Neuronal stem cell (in vitro differentiated cells): ENCODE measurements around the gene NUP107.

Experiments used
- DNase-seq: peaks from one replicate; pipeline ENCODE4 v3.0.0-alpha.2; 2013; ENCODE audit warnings: low spot score
- H2AFZ ChIP-seq: one replicate; pipeline ENCODE4 v1.6.1; 2013; ENCODE audit warnings: mild to moderate bottlenecking, low read length, inconsistent platforms
- H2AK5ac ChIP-seq: 2 replicates; pipeline ENCODE4 v1.6.1; 2013; ENCODE audit warnings: low read depth, mild to moderate bottlenecking, inconsistent platforms, low read length, moderate library complexity, mixed read lengths
- H2BK120ac ChIP-seq: 2 replicates; pipeline ENCODE4 v1.6.1; 2013; ENCODE audit warnings: low read depth, mild to moderate bottlenecking, inconsistent platforms, low read length, moderate library complexity, mixed read lengths
- H2BK12ac ChIP-seq: one replicate; pipeline ENCODE4 v1.6.1; 2013; ENCODE audit warnings: low read length, inconsistent platforms
- H2BK15ac ChIP-seq: 2 replicates; pipeline ENCODE4 v1.6.1; 2013; ENCODE audit warnings: mild to moderate bottlenecking, low read length, inconsistent platforms, mixed read lengths
- H2BK5ac ChIP-seq: one replicate; pipeline ENCODE4 v1.6.1; 2013; ENCODE audit warnings: inconsistent platforms, mild to moderate bottlenecking, low read length, moderate library complexity
- H3K14ac ChIP-seq: one replicate; pipeline ENCODE4 v1.6.1; 2013; ENCODE audit warnings: low read length, inconsistent platforms
- H3K18ac ChIP-seq: 2 replicates; pipeline ENCODE4 v1.6.1; 2013; ENCODE audit warnings: low read length, inconsistent platforms
- H3K23ac ChIP-seq: 2 replicates; pipeline ENCODE4 v1.6.1; 2013; ENCODE audit warnings: low read depth, mild to moderate bottlenecking, mixed read lengths, low read length, inconsistent platforms; ENCODE audit not compliant: poor library complexity
- H3K27ac ChIP-seq: replicated peaks from 3 replicates; pipeline ENCODE4 v1.5.1; 2013; ENCODE audit warnings: low read length, inconsistent platforms
- H3K27me3 ChIP-seq, 3 experiments: 2 replicates each; pipeline ENCODE4 v1.6.1; 2013; ENCODE audit warnings: low read length in 3 of 3, mild to moderate bottlenecking in 2 of 3, inconsistent platforms in 1 of 3, low read depth in 1 of 3, mixed read lengths in 1 of 3, moderate library complexity in 1 of 3; ENCODE audit not compliant: control insufficient read depth in 3 of 3, insufficient read depth in 3 of 3
- H3K36me3 ChIP-seq, 2 donors: replicated peaks in 1 of 2; 2 replicates each; pipeline ENCODE4 v1.6.1; 2013; ENCODE audit warnings: low read length in 2 of 2; ENCODE audit not compliant: control insufficient read depth in 2 of 2, insufficient read depth in 2 of 2
- H3K4ac ChIP-seq: 2 replicates; pipeline ENCODE4 v1.6.1; 2013; ENCODE audit warnings: inconsistent platforms, mild to moderate bottlenecking, low read length, moderate library complexity
- H3K4me1 ChIP-seq, 2 donors: 1 replicate in 1 of 2; 2 replicates in 1 of 2; pipeline ENCODE4 v1.6.1; 2013; ENCODE audit warnings: low read length in 2 of 2, low read depth in 1 of 2; ENCODE audit not compliant: control insufficient read depth in 2 of 2, insufficient read depth in 1 of 2
- H3K4me2 ChIP-seq: one replicate; pipeline ENCODE4 v1.6.1; 2013; ENCODE audit warnings: mild to moderate bottlenecking, low read length, inconsistent platforms; ENCODE audit not compliant: insufficient read depth, poor library complexity, severe bottlenecking
- H3K4me3 ChIP-seq, 2 donors: 2 replicates each; pipeline ENCODE4 v1.5.1; 2013; ENCODE audit warnings: low read length in 2 of 2, mild to moderate bottlenecking in 2 of 2, inconsistent platforms in 1 of 2, moderate library complexity in 1 of 2
- H3K79me1 ChIP-seq: one replicate; pipeline ENCODE4 v1.6.1; 2013; ENCODE audit warnings: low read depth, mild to moderate bottlenecking, inconsistent platforms, low read length, moderate library complexity
- H3K9ac ChIP-seq: one replicate; pipeline ENCODE4 v1.6.1; 2013; ENCODE audit warnings: mild to moderate bottlenecking, low read depth, low read length, inconsistent platforms; ENCODE audit not compliant: poor library complexity
- H3K9me3 ChIP-seq, 2 donors: replicated peaks in 1 of 2; 2 replicates each; pipeline versions ENCODE3 to v1.6.1; 2013; ENCODE audit warnings: low read length in 2 of 2, mild to moderate bottlenecking in 2 of 2, inconsistent platforms in 1 of 2, low read depth in 1 of 2, mixed read lengths in 1 of 2, moderate library complexity in 1 of 2; ENCODE audit not compliant: control insufficient read depth in 2 of 2, insufficient read depth in 1 of 2
- H4K8ac ChIP-seq: one replicate; pipeline ENCODE4 v1.6.1; 2013; ENCODE audit warnings: low read depth, mild to moderate bottlenecking, inconsistent platforms, low read length, moderate library complexity
- H4K91ac ChIP-seq: one replicate; pipeline ENCODE4 v1.6.1; 2013; ENCODE audit warnings: low read length, low read depth, mild to moderate bottlenecking, inconsistent platforms; ENCODE audit not compliant: poor library complexity
- WGBS, 2 donors: extraction: QIAGEN DNeasy Blood & Tissue Kit; methylation state at CpG; one replicate each; pipeline ENCODE4 v1.1.7; 2013; ENCODE audit warnings: missing lambda C conversion rate in 2 of 2, mixed read lengths in 1 of 2; ENCODE audit not compliant: insufficient read length in 2 of 2, insufficient replicate concordance in 1 of 2; ENCODE audit errors: extremely low coverage in 2 of 2; 5-methylcytosine and 5-hydroxymethylcytosine counted together

The NUP107 gene

GRCh38 chr12:68639396-68639767 is 47.4 kb upstream of the NUP107 start:
- Histone ChIP-seq H3K4me3 (no peak overlapping the region), H3K4me2 (no peak overlapping the region), H3K18ac (no peak overlapping the region), H2AFZ (no peak overlapping the region), H3K4me1 (no peaks in the 10 kb centered on the region), H3K36me3 (peaks cover 2 to 26% of the 10 kb centered on the region in 2 donors), H3K79me1 (peaks cover 4% of the 10 kb centered on the region), H2BK15ac (no peak overlapping the region), H2BK12ac (no peak overlapping the region), H3K14ac (no peak overlapping the region), H3K9me3 (no peaks in the 10 kb centered on the region), H2AK5ac (no peak overlapping the region), H2BK120ac (no peak overlapping the region), H3K4ac (no peak overlapping the region), H3K27me3 (no peaks in the 10 kb centered on the region), H3K23ac (no peak overlapping the region), H4K91ac (no peak overlapping the region), H4K8ac (no peak overlapping the region), H2BK5ac (no peak overlapping the region), H3K9ac (no peak overlapping the region), H3K27ac (no peak overlapping the region)
- DNase-seq = no peak
- no CpG with 5 or more reads among the region's 1 CpG for WGBS, 2 donors

- Histone ChIP-seq H3K4me3 (no peak overlapping the region), H3K27ac (no peak overlapping the region), H3K14ac (no peak overlapping the region), H3K23ac (no peak overlapping the region), H3K4ac (no peak overlapping the region), H3K36me3 (peaks cover 2 to 26% of the 10 kb centered on the region in 2 donors), H2BK15ac (no peak overlapping the region), H4K8ac (no peak overlapping the region), H3K27me3 (no peaks in the 10 kb centered on the region), H2BK5ac (no peak overlapping the region), H3K9ac (no peak overlapping the region), H2AFZ (no peak overlapping the region), H3K9me3 (no peaks in the 10 kb centered on the region), H3K4me2 (no peak overlapping the region), H2BK120ac (no peak overlapping the region), H2BK12ac (no peak overlapping the region), H3K4me1 (no peaks in the 10 kb centered on the region), H4K91ac (no peak overlapping the region), H3K79me1 (peaks cover 4% of the 10 kb centered on the region), H2AK5ac (no peak overlapping the region), H3K18ac (no peak overlapping the region)
- no peak for DNase-seq
- WGBS, 2 donors = no CpG with 5 or more reads among the region's 5 CpGs
These were observed 45.6 kb upstream of the NUP107 start for GRCh38 chr12:68641138-68641537.

DNA sequence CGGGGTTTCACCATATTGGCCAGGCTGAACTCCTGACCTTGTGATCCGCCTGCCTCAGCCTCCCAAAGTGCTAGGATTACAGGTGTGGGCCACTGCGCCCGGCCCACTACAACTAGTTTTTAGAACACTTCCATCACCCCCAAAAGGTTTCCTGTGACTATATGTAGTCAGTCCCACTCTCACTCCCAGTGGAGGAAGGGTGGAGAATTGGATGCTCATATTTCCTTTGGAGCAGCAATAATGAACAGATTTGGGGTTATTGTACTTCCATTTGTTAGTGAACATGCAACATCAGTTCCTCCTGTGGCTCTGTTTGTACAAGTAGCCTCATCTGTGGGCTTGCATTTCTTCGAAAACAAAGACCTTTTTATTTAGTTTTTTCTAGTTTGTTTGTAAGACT is 40.3 kb upstream of the NUP107 start:
- Histone ChIP-seq H3K36me3 (peaks cover 0 to 46% of the 10 kb centered on the region in 2 donors), H4K8ac (no peak overlapping the region), H2BK120ac (no peak overlapping the region), H3K4me1 (no peaks in the 10 kb centered on the region), H3K4me2 (no peak overlapping the region), H2BK15ac (no peak overlapping the region), H3K14ac (no peak overlapping the region), H3K79me1 (peaks cover 4% of the 10 kb centered on the region), H3K4ac (no peak overlapping the region), H3K4me3 (no peak overlapping the region), H2BK12ac (no peak overlapping the region), H3K9ac (no peak overlapping the region), H2AK5ac (no peak overlapping the region), H3K18ac (no peak overlapping the region), H3K23ac (no peak overlapping the region), H3K27me3 (no peaks in the 10 kb centered on the region), H3K27ac (no peak overlapping the region), H2BK5ac (no peak overlapping the region), H4K91ac (no peak overlapping the region), H3K9me3 (no peaks in the 10 kb centered on the region), H2AFZ (no peak overlapping the region)
- no CpG with 5 or more reads among the region's 5 CpGs for WGBS, 2 donors
- no peak for DNase-seq

- Histone ChIP-seq H3K18ac (no peak overlapping the region), H3K27ac (no peak overlapping the region), H2BK120ac (no peak overlapping the region), H3K4me2 (no peak overlapping the region), H2BK12ac (no peak overlapping the region), H3K36me3 (peaks cover 0 to 50% of the 10 kb centered on the region in 2 donors), H3K14ac (no peak overlapping the region), H2BK5ac (no peak overlapping the region), H3K9me3 (no peaks in the 10 kb centered on the region), H4K8ac (no peak overlapping the region), H3K4ac (no peak overlapping the region), H3K23ac (no peak overlapping the region), H2AFZ (no peak overlapping the region), H3K9ac (no peak overlapping the region), H3K4me3 (no peak overlapping the region), H4K91ac (no peak overlapping the region), H3K79me1 (peaks cover 3% of the 10 kb centered on the region), H3K4me1 (no peaks in the 10 kb centered on the region), H3K27me3 (no peaks in the 10 kb centered on the region), H2AK5ac (no peak overlapping the region), H2BK15ac (no peak overlapping the region)
- no CpG with 5 or more reads among the region's 1 CpG for WGBS, 2 donors
- DNase-seq = no peak
These were observed 39.3 kb upstream of the NUP107 start for GRCh38 chr12:68647507-68647906.
